Calu3 (cell line): ENCODE data around the gene CDK6. TPM values are rescaled to one million over a fixed set of nuclear protein-coding genes. Genes with fewer than 3 reads are reported as not detected.
A peak's percentile ranks its signal among the peaks of the same experiment; 100 is the strongest.
"Not testable (repeated sequence)": the region's sequence is repeated elsewhere in the genome, so short reads cannot be mapped to it uniquely, and the experiment has no call there.

Source experiments
- BruUV-seq: library from RNA; stranded (reverse); fragments of 400-500 nt; replicated peaks from 2 replicates; lab custom pipeline; 2021; lab: Mats Ljungman, UMichigan
- CTCF ChIA-PET: fragments of 300-600 bp; sonication (Branson Sonifier 250); formaldehyde crosslinking; loops from one replicate; lab custom pipeline; 2022; ENCODE audit warnings: antibody characterized with exemption; lab: Charles Lee
- DNase-seq: peaks from one replicate; pipeline ENCODE4 v3.0.0; 2022
- H3K27ac Mint-ChIP-seq: one replicate; pipeline ENCODE4 v1.8.0; 2022; ENCODE audit warnings: mixed read lengths; ENCODE audit not compliant: unreplicated experiment
- H3K27me3 Mint-ChIP-seq: one replicate; pipeline ENCODE4 v1.8.0; 2022; ENCODE audit warnings: mixed read lengths; ENCODE audit not compliant: unreplicated experiment
- H3K36me3 Mint-ChIP-seq: one replicate; pipeline ENCODE4 v1.8.0; 2022; ENCODE audit warnings: mild to moderate bottlenecking, moderate library complexity, mixed read lengths; ENCODE audit not compliant: insufficient read depth, unreplicated experiment
- H3K4me1 Mint-ChIP-seq: one replicate; pipeline ENCODE4 v1.8.0; 2022; ENCODE audit warnings: mild to moderate bottlenecking, low read depth, mixed read lengths; ENCODE audit not compliant: unreplicated experiment
- H3K4me3 Mint-ChIP-seq: one replicate; pipeline ENCODE4 v1.8.0; 2022; ENCODE audit warnings: mild to moderate bottlenecking, low read depth, moderate library complexity, mixed read lengths; ENCODE audit not compliant: unreplicated experiment
- H3K9me3 Mint-ChIP-seq: one replicate; pipeline ENCODE4 v1.8.0; 2022; ENCODE audit warnings: low read depth, mixed read lengths; ENCODE audit not compliant: unreplicated experiment
- intact Hi-C: fragments of 100-400 bp; cut with micrococcal nuclease; formaldehyde crosslinking; loops from one replicate; pipeline ENCODE4 v1.10.0; 2022; ENCODE audit not compliant: unreplicated experiment
- total RNA-seq: library from RNA; stranded (reverse); gene quantifications from 2 replicates; pipeline ENCODE4 v1.2.3, GENCODE V29; 2022
- TF ChIP-seq, protein P1 (sequence below): fragments of 200-600 bp; IDR thresholded peaks from one replicate; pipeline ENCODE4 v1.8.0; 2022; ENCODE audit warnings: antibody characterized with exemption; ENCODE audit not compliant: unreplicated experiment

CDK6 gene
- total RNA-seq, 1 experiment from 2014 or later: 87.9 TPM

DNA sequence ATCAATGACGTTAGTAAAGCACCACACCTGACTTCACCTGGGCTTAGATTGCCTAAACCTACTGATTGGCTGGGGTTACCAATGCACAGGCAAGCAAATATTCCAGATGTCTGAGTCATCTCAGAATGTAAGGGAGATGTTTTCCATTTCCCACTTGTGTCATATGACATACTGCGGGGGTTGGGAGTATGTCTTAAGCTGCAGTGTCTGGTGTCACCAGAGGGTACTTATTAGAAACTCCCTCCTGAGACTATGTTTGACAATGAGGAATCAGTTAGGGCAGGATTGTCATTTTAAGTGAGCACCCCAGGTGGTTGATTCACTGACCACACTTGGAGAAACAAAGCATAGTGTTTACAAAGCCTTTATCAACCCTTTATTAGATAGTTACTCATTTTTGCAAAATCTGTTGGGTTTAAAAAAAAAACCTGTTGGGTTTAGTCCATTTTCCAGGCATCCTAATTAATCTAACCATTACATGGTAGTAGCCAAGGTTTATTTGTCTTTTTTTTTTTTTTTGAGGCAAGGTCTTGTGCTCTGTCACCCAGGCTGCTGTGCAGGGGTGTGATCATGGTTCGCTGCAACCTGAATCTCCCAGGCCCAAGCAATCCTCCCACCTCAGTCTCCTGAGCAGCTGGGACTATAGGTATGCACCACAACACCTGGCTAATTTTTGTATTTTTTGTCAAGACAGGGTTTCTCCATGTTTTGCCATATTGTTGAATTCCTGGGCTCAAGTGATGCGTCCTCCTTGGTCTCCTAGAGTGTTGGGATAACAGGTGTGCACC, 72.5 kb downstream of the CDK6 start:
- TF ChIP-seq, protein P1, sequence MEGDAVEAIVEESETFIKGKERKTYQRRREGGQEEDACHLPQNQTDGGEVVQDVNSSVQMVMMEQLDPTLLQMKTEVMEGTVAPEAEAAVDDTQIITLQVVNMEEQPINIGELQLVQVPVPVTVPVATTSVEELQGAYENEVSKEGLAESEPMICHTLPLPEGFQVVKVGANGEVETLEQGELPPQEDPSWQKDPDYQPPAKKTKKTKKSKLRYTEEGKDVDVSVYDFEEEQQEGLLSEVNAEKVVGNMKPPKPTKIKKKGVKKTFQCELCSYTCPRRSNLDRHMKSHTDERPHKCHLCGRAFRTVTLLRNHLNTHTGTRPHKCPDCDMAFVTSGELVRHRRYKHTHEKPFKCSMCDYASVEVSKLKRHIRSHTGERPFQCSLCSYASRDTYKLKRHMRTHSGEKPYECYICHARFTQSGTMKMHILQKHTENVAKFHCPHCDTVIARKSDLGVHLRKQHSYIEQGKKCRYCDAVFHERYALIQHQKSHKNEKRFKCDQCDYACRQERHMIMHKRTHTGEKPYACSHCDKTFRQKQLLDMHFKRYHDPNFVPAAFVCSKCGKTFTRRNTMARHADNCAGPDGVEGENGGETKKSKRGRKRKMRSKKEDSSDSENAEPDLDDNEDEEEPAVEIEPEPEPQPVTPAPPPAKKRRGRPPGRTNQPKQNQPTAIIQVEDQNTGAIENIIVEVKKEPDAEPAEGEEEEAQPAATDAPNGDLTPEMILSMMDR: no peak
- Mint-ChIP-seq H3K27ac (peak overlapping the region; percentile 58), H3K27me3 (no peaks in the 10 kb centered on the region), H3K9me3 (no peaks in the 10 kb centered on the region), H3K4me3 (no peak overlapping the region), H3K4me1 (peaks cover 49% of the 10 kb centered on the region), H3K36me3 (peaks cover 27% of the 10 kb centered on the region)
- BruUV-seq: TSS peak; percentile 35
- CTCF ChIA-PET: no interaction called here
- peak; percentile 66 for DNase-seq
- intact Hi-C loops: loop anchor here (5.0 kb wide), 2 partner anchors 63 to 132 kb away; no protein-coding TSS in a partner anchor

DNA sequence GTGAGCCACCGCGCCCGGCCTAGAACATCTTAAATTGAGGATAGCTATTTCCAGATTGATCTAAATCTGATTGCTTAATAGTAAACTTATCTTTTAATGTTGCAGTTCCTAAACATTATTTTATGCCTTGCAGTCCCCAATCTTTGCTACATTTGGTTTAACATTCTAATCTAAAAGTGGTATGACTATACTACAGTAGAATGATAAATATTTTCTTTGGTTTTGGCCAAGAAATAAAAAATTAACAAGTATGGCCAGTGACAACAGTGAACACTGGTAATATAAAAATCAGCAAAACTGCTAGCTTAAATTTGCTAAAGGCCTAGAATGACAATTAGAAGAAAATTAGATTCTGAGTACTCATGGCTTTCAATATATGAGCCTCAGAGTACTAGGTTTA, 73.5 kb downstream of the CDK6 start:
- H3K27ac Mint-ChIP-seq: peak overlapping the region; percentile 63
- H3K4me1 Mint-ChIP-seq: peaks cover 40% of the 10 kb centered on the region
- H3K9me3 Mint-ChIP-seq: no peaks in the 10 kb centered on the region
- no peak for DNase-seq
- no TSS peak for BruUV-seq
- CTCF ChIA-PET: interaction anchor here (0.7 kb wide), 1 partner anchor 67 kb away, joined by 4 read pairs; no protein-coding TSS in a partner anchor
- TF ChIP-seq, protein P1: no peak
- H3K36me3 Mint-ChIP-seq: peaks cover 20% of the 10 kb centered on the region
- intact Hi-C loops: loop anchor here (5.0 kb wide), 2 partner anchors 64 to 131 kb away; no protein-coding TSS in a partner anchor
- no peak overlapping the region for H3K4me3 Mint-ChIP-seq
- no peaks in the 10 kb centered on the region for H3K27me3 Mint-ChIP-seq

DNA sequence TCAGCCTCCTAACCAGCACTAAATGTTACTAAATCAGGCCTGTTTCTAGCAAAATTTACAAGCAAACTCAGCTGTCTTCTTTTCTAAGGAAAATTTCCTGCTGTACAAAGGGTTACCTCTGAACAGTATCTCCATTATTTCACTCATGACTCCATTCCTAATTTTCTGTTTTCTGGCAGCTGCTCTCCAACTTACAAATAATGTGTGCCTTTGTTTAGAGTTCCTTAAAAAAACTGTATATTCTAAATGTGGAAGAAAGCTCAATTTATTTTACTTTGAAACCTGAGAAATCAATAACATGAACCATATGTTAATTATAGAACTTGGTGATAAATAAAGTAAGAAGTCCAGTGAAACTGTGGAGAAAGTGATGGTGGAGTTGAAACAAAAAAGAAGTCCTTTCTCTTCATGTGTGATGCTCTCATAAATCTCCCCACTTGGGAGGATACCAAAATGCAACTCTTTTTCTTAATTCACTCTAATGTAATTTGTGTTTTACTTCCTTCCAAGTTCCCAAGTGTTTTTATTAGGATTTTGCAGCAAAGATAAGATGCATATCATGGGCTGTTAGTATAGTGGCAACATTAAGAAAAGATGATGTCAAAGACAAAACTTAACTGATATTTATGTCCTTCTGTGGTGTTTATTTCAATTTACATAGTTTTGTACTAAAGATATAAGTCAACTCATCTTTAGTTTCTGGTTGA, 74.8 kb downstream of the CDK6 start:
- H3K27ac Mint-ChIP-seq: peak overlapping the region; percentile 63
- no peak for DNase-seq
- peaks cover 27% of the 10 kb centered on the region for H3K4me1 Mint-ChIP-seq
- BruUV-seq: no TSS peak
- H3K9me3 Mint-ChIP-seq: no peaks in the 10 kb centered on the region
- H3K36me3 Mint-ChIP-seq: peaks cover 24% of the 10 kb centered on the region
- TF ChIP-seq, protein P1: no peak
- intact Hi-C loops: loop anchor here (5.0 kb wide), 2 partner anchors 66 to 129 kb away; no protein-coding TSS in a partner anchor
- no peak overlapping the region for H3K4me3 Mint-ChIP-seq
- CTCF ChIA-PET: interaction anchor here (0.7 to 0.9 kb wide), 2 partner anchors 31 to 44 kb away, joined by 3 to 4 read pairs; no protein-coding TSS in a partner anchor
- no peaks in the 10 kb centered on the region for H3K27me3 Mint-ChIP-seq

DNA sequence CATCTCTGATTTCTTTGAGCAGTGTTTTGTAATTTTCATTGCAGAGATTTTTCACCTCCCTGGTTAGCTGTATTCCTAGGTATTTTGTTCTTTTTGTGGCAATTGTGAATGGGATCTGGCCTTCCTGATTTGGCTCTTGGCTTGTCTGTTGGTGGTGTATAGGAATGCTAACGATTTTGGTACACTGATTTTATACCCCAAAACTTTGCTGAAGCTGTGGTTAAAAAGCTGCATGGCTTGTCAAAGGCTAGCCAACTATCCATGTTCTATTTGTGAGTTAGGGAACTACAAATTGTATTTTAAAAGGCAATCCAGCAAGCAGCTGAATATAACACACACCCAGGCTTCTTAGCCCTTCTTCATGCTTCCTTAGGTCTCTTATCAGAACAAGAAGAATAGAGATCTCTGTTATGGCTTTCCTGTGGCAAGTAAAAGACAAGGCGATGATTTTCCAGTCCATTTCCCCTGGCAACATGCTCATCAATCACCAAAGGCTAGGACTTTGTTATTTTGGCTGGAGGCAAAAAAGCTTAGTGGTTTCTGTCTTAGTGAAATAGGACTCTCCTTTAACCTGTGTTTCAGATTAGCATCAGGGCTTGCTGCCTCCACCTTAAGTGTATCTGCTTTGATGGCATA, 77.5 kb downstream of the CDK6 start:
- BruUV-seq: no TSS peak
- no peak overlapping the region for H3K4me3 Mint-ChIP-seq
- H3K27ac Mint-ChIP-seq: no peak overlapping the region
- no peaks in the 10 kb centered on the region for H3K27me3 Mint-ChIP-seq
- intact Hi-C loops: no loop called here
- H3K36me3 Mint-ChIP-seq: peaks cover 28% of the 10 kb centered on the region
- no peak for DNase-seq
- H3K9me3 Mint-ChIP-seq: no peaks in the 10 kb centered on the region
- TF ChIP-seq, protein P1: no peak
- H3K4me1 Mint-ChIP-seq: peaks cover 26% of the 10 kb centered on the region
- CTCF ChIA-PET: no interaction called here

DNA sequence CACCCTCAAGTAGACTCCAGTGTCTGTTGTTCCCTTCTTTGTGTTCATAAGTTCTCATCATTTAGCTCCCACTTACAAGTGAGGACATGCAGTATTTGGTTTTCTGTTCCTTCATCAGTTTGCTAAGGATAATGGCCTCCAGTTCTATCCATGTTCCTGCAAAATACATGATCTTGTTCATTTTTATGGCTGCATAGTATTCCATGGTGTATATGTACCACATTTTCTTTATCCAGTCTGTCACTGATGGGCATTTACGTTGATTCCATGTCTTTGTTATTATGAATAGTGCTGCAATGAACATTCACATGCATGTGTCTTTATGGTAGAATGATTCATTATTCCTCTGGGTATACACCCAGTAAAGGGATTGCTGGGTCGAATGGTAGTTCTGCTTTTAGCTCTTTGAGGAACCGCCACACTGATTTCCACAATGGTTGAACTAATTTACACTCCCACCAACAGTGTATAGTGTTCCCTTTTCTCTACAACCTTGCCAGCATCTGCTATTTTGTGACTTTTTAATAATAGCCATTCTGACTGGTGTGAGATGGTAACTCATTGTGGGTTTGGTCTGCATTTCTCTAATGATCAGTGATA, 79.0 kb downstream of the CDK6 start:
- H3K27me3 Mint-ChIP-seq, DNase-seq, H3K9me3 Mint-ChIP-seq, intact Hi-C loops, H3K27ac Mint-ChIP-seq, BruUV-seq, H3K4me3 Mint-ChIP-seq, CTCF ChIA-PET: not testable (repeated sequence)
- H3K36me3 Mint-ChIP-seq: peaks cover 28% of the 10 kb centered on the region
- peaks cover 29% of the 10 kb centered on the region for H3K4me1 Mint-ChIP-seq
